WTC11 (cell line): ENCODE measurements around the gene WDR82. TPM values are rescaled to one million over a fixed set of nuclear protein-coding genes. Genes with fewer than 3 reads are reported as not detected.

Source experiments
- ATAC-seq: fragments of 200-7000 bp; cut with Tn5 transposase; 2 replicates; pipeline ENCODE4 v1.10.0; 2021; ENCODE audit warnings: mild to moderate bottlenecking, moderate library complexity
- CTCF ChIA-PET: fragments of 300-600 bp; sonication (Branson Sonifier 250); formaldehyde crosslinking; loops from one replicate; lab custom pipeline; 2021; ENCODE audit warnings: antibody characterized with exemption; lab: Charles Lee
- POLR2A ChIA-PET: fragments of 350-600 bp; sonication (Branson Sonifier 250); formaldehyde crosslinking; loops from one replicate; lab custom pipeline; 2021; ENCODE audit warnings: antibody characterized with exemption; lab: Charles Lee
- DNase-seq: peaks from one replicate; pipeline ENCODE4 v3.0.0; 2021; ENCODE audit warnings: low spot score
- H3K27ac Mint-ChIP-seq: 2 replicates; pipeline ENCODE4 v1.8.0; 2021; ENCODE audit warnings: mixed read lengths
- H3K27me3 Mint-ChIP-seq: 2 replicates; pipeline ENCODE4 v1.8.0; 2021; ENCODE audit warnings: low read depth, mild to moderate bottlenecking, moderate library complexity, mixed read lengths
- H3K36me3 Mint-ChIP-seq: 2 replicates; pipeline ENCODE4 v1.8.0; 2021; ENCODE audit warnings: mixed read lengths
- H3K4me1 Mint-ChIP-seq: 2 replicates; pipeline ENCODE4 v1.8.0; 2022; ENCODE audit warnings: mixed read lengths
- H3K4me3 Mint-ChIP-seq: 2 replicates; pipeline ENCODE4 v1.8.0; 2021; ENCODE audit warnings: mild to moderate bottlenecking, moderate library complexity, mixed read lengths
- H3K9me3 Mint-ChIP-seq: 2 replicates; pipeline ENCODE4 v1.8.0; 2021; ENCODE audit warnings: mixed read lengths
- CTCF ChIP-seq: fragments of 200-600 bp; IDR thresholded peaks from 2 replicates; pipeline ENCODE4 v1.8.0; 2022; ENCODE audit warnings: antibody characterized with exemption
- ELF4 ChIP-seq: sonication (generic); formaldehyde crosslinking; IDR thresholded peaks from 2 replicates; pipeline ENCODE4 v1.8.1; 2022; ENCODE audit warnings: low read depth, mild to moderate bottlenecking, moderate library complexity, missing genetic modification reagents
- FOXP4 ChIP-seq: sonication (generic); formaldehyde crosslinking; IDR thresholded peaks from 2 replicates; pipeline ENCODE4 v1.8.0; 2022; ENCODE audit warnings: mild to moderate bottlenecking, missing genetic modification reagents
- PREB ChIP-seq: sonication (generic); formaldehyde crosslinking; IDR thresholded peaks from 2 replicates; pipeline ENCODE4 v1.8.1; 2022; ENCODE audit warnings: mild to moderate bottlenecking, missing genetic modification reagents, moderate library complexity, borderline replicate concordance
- PRRX2 ChIP-seq: fragments of 250-450 bp; sonication (Bioruptor Pico); IDR thresholded peaks from 2 replicates; pipeline ENCODE4 v1.8.0; 2021; ENCODE audit warnings: mild to moderate bottlenecking
- TCF7 ChIP-seq: sonication (generic); formaldehyde crosslinking; IDR thresholded peaks from 2 replicates; pipeline ENCODE4 v1.8.0; 2022; ENCODE audit warnings: mild to moderate bottlenecking, low read depth, missing genetic modification reagents, moderate library complexity
- TEAD4 ChIP-seq: sonication (generic); formaldehyde crosslinking; IDR thresholded peaks from 2 replicates; pipeline ENCODE4 v1.8.0; 2022; ENCODE audit warnings: mild to moderate bottlenecking, missing genetic modification reagents
- ZBTB21 ChIP-seq: sonication (generic); formaldehyde crosslinking; IDR thresholded peaks from 2 replicates; pipeline ENCODE4 v1.8.1; 2023; ENCODE audit warnings: mild to moderate bottlenecking, missing genetic modification reagents, borderline replicate concordance
- ZBTB43 ChIP-seq: sonication (generic); formaldehyde crosslinking; IDR thresholded peaks from 2 replicates; pipeline ENCODE4 v1.8.1; 2023; ENCODE audit warnings: mild to moderate bottlenecking, missing genetic modification reagents
- ZNF423 ChIP-seq: fragments of 250-450 bp; sonication (Bioruptor Pico); IDR thresholded peaks from 2 replicates; pipeline ENCODE4 v2.1.2; 2022; ENCODE audit warnings: mild to moderate bottlenecking, moderate library complexity
- ZSCAN18 ChIP-seq: fragments of 250-450 bp; sonication (Bioruptor Pico); IDR thresholded peaks from 2 replicates; pipeline ENCODE4 v2.1.2; 2022; ENCODE audit warnings: mild to moderate bottlenecking, moderate library complexity
- total RNA-seq: library from RNA; stranded (reverse); gene quantifications from 3 replicates; pipeline ENCODE4 v1.2.3, GENCODE V29; 2021
- TF ChIP-seq, protein P1 (sequence below): sonication (generic); formaldehyde crosslinking; IDR thresholded peaks from 2 replicates; pipeline ENCODE4 v1.8.1; 2022; ENCODE audit warnings: mild to moderate bottlenecking, moderate library complexity, missing genetic modification reagents
- TF ChIP-seq, protein P2 (sequence below): fragments of 250-450 bp; sonication (Bioruptor Pico); IDR thresholded peaks from 2 replicates; pipeline ENCODE4 v1.9.0; 2021; ENCODE audit warnings: moderate library complexity, mild to moderate bottlenecking, inconsistent platforms, borderline replicate concordance

WDR82 gene
- total RNA-seq, 1 experiment from 2014 or later, result 69.7 TPM

DNA sequence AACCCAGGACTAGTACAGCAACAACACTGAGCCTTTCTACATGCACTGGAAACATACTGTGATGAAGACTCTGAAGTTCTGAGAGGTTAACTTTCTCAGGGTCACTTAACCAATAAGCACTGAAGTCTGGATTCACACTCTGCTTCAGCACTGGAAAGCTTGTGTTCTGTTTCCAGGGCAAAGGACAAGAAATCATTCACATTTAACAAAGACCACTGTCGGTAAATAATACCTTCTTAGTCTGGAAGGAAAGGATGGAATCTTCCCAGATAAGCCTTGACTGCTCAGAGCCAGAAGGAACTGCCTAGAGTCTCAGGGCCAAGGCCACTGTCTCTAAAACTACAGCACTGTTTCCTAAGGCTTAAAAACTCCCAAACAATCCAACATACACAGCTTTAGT is 4.9 kb upstream of the WDR82 start:
- Mint-ChIP-seq H3K4me1 (peaks cover 15% of the 10 kb centered on the region), H3K9me3 (no peaks in the 10 kb centered on the region), H3K36me3 (no peaks in the 10 kb centered on the region), H3K27ac (no peak overlapping the region), H3K4me3 (no peak overlapping the region), H3K27me3 (no peaks in the 10 kb centered on the region)
- DNase-seq, result no peak
- TF ChIP-seq FOXP4 (CRISPR knock-in tag) (no peak), TCF7 (CRISPR knock-in tag) (no peak), ZBTB43 (CRISPR knock-in tag) (no peak), ZBTB21 (CRISPR knock-in tag) (no peak), PREB (no peak), PRRX2 (CRISPR knock-in tag) (no peak), TEAD4 (CRISPR knock-in tag) (no peak), ELF4 (CRISPR knock-in tag) (no peak), ZSCAN18 (no peak)
- TF ChIP-seq, protein P1, sequence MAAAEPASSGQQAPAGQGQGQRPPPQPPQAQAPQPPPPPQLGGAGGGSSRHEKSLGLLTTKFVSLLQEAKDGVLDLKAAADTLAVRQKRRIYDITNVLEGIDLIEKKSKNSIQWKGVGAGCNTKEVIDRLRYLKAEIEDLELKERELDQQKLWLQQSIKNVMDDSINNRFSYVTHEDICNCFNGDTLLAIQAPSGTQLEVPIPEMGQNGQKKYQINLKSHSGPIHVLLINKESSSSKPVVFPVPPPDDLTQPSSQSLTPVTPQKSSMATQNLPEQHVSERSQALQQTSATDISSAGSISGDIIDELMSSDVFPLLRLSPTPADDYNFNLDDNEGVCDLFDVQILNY, result no peak
- no peak for ATAC-seq
- ChIA-PET CTCF (interaction anchor here (0.8 kb wide), 1 partner anchor 102 kb away, joined by 3 read pairs; no protein-coding TSS in a partner anchor), POLR2A (interaction anchor here (0.6 kb wide), 2 partner anchors 48 to 247 kb away, joined by 3 read pairs; no protein-coding TSS in a partner anchor)

DNA sequence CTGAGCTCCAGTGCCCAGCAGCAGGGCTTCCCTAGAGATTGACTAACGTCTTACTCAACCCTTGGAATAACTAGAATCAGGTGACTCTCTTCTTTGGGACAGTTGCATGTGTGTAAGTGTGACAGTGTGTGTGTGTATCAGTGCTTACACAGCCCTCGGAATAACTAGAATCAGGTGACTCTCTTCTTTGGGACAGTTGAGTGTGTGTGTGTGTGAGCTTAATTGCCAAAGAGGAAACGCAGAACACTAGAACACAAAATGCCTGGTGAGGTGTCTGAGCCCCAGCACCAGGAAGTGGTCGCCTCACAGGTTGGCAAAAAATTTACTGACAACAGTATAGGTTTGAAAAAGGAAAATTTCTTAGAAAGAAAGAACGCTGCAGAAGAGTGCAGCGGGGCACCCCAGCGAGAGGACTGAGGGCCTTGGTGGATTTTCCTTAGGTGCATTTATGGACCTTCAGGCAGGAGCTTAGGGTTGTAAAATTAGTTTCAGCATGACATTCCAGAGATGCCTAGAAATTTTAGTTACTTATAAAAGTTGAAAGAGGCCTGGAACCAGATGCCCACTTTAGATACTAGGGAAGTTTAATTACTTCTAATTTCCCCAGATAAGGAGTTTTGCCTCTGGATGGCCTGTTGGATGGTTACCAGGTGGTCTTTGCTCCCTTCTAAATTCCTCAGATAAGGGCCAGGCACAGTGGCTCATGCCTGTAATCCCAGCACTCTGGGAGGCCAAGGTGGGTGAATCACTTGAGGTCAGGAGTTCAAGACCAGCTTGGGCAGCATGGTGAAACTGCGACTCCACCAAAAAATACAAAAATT is 3.7 kb upstream of the WDR82 start:
- H3K27ac Mint-ChIP-seq, result no peak overlapping the region

More for the DNA sequence above, 3.7 kb upstream of the WDR82 start:
- DNase-seq (no peak), ATAC-seq (no peak)
- Mint-ChIP-seq H3K36me3 (peaks cover 5% of the 10 kb centered on the region; the same call in 1 of the 2 replicates), H3K27me3 (no peaks in the 10 kb centered on the region), H3K9me3 (no peaks in the 10 kb centered on the region), H3K4me3 (no peak overlapping the region), H3K4me1 (peaks cover 15% of the 10 kb centered on the region)
- CTCF ChIA-PET, result no interaction called here
- POLR2A ChIA-PET, result no interaction called here
- TF ChIP-seq, protein P2, sequence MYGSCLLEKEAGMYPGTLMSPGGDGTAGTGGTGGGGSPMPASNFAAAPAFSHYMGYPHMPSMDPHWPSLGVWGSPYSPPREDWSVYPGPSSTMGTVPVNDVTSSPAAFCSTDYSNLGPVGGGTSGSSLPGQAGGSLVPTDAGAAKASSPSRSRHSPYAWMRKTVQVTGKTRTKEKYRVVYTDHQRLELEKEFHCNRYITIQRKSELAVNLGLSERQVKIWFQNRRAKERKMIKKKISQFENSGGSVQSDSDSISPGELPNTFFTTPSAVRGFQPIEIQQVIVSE, result no peak
- TF ChIP-seq CTCF (no peak), ZNF423 (CRISPR knock-in tag) (no peak)
